ENCODE results near the gene TPCN1. TPM values are rescaled to one million over a fixed set of nuclear protein-coding genes. Genes with fewer than 3 reads are reported as not detected.

Gene TPCN1
- total RNA-seq, 1 experiment from 2014 or later, result 42.7 TPM

DNA sequence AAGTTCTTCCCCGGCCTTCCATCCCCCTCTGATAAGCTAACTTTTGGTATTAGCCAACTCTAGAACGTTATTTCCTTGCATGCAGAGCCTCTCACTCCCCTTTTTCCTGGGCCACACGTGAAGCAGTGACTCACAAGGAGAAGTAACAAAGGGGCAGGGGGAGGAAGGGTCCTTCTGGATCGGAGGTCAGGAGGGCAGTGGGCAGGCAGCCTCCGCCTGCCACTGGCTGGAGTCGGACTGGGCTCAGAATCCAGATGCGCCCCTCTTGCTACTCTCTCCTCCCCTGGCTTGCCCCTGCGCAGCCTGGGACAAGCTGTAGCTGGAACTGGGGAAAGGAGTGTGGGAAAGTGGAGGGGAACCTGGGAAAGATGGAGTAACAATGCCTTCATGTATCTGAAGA lies 55.0 kb downstream of the TPCN1 start:
- H3K4me2 ChIP-seq, result no peak overlapping the region
- H3K27me3 ChIP-seq (ENCODE audit: insufficient read depth, low read depth), result no peaks in the 10 kb centered on the region
- no peak for TF ChIP-seq EZH2 (IDR thresholded peaks at IDR 0.05; ENCODE audit: low read depth)
- TF ChIP-seq, protein P1, sequence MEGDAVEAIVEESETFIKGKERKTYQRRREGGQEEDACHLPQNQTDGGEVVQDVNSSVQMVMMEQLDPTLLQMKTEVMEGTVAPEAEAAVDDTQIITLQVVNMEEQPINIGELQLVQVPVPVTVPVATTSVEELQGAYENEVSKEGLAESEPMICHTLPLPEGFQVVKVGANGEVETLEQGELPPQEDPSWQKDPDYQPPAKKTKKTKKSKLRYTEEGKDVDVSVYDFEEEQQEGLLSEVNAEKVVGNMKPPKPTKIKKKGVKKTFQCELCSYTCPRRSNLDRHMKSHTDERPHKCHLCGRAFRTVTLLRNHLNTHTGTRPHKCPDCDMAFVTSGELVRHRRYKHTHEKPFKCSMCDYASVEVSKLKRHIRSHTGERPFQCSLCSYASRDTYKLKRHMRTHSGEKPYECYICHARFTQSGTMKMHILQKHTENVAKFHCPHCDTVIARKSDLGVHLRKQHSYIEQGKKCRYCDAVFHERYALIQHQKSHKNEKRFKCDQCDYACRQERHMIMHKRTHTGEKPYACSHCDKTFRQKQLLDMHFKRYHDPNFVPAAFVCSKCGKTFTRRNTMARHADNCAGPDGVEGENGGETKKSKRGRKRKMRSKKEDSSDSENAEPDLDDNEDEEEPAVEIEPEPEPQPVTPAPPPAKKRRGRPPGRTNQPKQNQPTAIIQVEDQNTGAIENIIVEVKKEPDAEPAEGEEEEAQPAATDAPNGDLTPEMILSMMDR (conservative IDR thresholded peaks at IDR 0.05), result no peak
- H3K27ac ChIP-seq, result no peak overlapping the region
- H4K20me1 ChIP-seq (ENCODE audit: insufficient read depth), result no peaks in the 10 kb centered on the region
- no TSS peak for BruUV-seq (replicated peaks)
- intact Hi-C loops (cut with micrococcal nuclease; ENCODE audit: unreplicated experiment), result no loop called here
- H3K79me2 ChIP-seq (ENCODE audit: low read depth), result no peaks in the 10 kb centered on the region
- no peaks in the 10 kb centered on the region for H3K9me2 ChIP-seq (ENCODE audit: insufficient read depth)
- H3K4me1 ChIP-seq (replicated peaks; ENCODE audit: insufficient read depth), result no peaks in the 10 kb centered on the region
- no peak overlapping the region for H2AFZ ChIP-seq
- DNase-seq, result no peak
- ChIA-PET POLR2A (ENCODE audit: unreplicated experiment) (no interaction called here), CTCF (no interaction called here)
- no peaks in the 10 kb centered on the region; the same call in 1 of the 2 replicates for H3K36me3 ChIP-seq (ENCODE audit: low read depth)
- H3K4me3 ChIP-seq, result no peak overlapping the region
- H3K9me3 ChIP-seq (ENCODE audit: insufficient read depth, low read depth), result no peaks in the 10 kb centered on the region
- no peaks in the 10 kb centered on the region for H3F3A ChIP-seq (ENCODE audit: insufficient read depth, low read depth)

DNA sequence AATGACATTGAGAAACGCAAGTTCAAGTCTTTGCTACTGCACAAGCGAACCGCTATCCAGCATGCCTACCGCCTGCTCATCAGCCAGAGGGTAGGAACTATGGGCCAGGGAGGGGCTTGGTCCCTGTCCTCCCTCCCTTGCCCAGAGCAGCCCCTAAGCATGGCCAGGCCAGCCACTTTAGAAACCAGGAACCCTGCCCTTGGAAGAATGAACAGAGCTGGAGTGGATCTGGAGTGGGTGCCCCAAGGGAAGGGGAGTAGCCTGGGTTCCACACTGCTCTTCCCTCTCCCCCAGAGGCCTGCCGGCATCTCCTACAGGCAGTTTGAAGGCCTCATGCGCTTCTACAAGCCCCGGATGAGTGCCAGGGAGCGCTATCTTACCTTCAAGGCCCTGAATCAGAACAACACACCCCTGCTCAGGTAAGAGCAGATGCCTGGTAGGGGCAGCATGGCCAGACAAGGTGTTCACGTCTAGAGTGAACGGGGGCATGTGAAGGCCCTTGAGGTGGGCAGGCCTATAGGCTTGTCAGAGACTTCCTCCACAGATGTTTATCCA lies 55.8 kb downstream of the TPCN1 start:
- H3K9me3 ChIP-seq (ENCODE audit: insufficient read depth, low read depth), result no peaks in the 10 kb centered on the region
- H3K36me3 ChIP-seq (ENCODE audit: low read depth), result no peaks in the 10 kb centered on the region; the same call in 1 of the 2 replicates
- H3K4me3 ChIP-seq, result no peak overlapping the region
- no peak overlapping the region for H3K27ac ChIP-seq
- H3F3A ChIP-seq (ENCODE audit: insufficient read depth, low read depth), result no peaks in the 10 kb centered on the region
- H3K79me2 ChIP-seq (ENCODE audit: low read depth), result no peaks in the 10 kb centered on the region
- TF ChIP-seq EZH2 (IDR thresholded peaks at IDR 0.05; ENCODE audit: low read depth), result no peak
- TF ChIP-seq, protein P1 (conservative IDR thresholded peaks at IDR 0.05), result no peak
- ChIA-PET CTCF (no interaction called here), POLR2A (ENCODE audit: unreplicated experiment) (no interaction called here)
- BruUV-seq (replicated peaks), result no TSS peak
- H3K9me2 ChIP-seq (ENCODE audit: insufficient read depth), result no peaks in the 10 kb centered on the region
- no peak overlapping the region for H3K4me2 ChIP-seq
- no peaks in the 10 kb centered on the region for H4K20me1 ChIP-seq (ENCODE audit: insufficient read depth)
- DNase-seq, result no peak
- no peak overlapping the region for H2AFZ ChIP-seq
- H3K27me3 ChIP-seq (ENCODE audit: insufficient read depth, low read depth), result no peaks in the 10 kb centered on the region
- no peaks in the 10 kb centered on the region for H3K4me1 ChIP-seq (replicated peaks; ENCODE audit: insufficient read depth)
- intact Hi-C loops (cut with micrococcal nuclease; ENCODE audit: unreplicated experiment), result no loop called here

DNA sequence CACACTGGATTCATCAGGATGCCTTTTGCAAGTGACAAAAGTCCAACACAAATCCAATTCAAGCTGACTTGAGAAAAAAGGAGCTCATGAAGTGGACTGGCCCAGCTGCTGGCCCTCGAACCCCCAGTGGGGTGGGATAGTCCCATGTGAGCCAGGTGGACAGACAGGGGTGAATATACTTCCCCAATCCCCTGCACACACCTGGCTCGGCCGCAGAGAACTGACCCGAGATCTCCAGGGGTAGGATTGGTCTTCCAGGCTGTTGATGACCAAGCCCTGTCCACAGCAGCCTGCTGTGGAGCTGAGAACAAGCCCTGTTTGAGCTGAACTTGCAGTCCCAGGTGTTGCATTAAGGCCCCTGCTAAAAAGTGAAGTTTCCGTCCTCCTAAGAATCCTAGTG lies 56.2 kb downstream of the TPCN1 start:
- Histone ChIP-seq H3K27me3 (ENCODE audit: insufficient read depth, low read depth) (no peaks in the 10 kb centered on the region), H4K20me1 (ENCODE audit: insufficient read depth) (no peaks in the 10 kb centered on the region), H3K9me3 (ENCODE audit: insufficient read depth, low read depth) (no peaks in the 10 kb centered on the region), H3K4me2 (no peak overlapping the region), H3F3A (ENCODE audit: insufficient read depth, low read depth) (no peaks in the 10 kb centered on the region), H3K4me1 (replicated peaks; ENCODE audit: insufficient read depth) (no peaks in the 10 kb centered on the region), H3K27ac (no peak overlapping the region), H3K36me3 (ENCODE audit: low read depth) (no peaks in the 10 kb centered on the region; the same call in 1 of the 2 replicates), H3K4me3 (no peak overlapping the region), H2AFZ (no peak overlapping the region), H3K79me2 (ENCODE audit: low read depth) (no peaks in the 10 kb centered on the region), H3K9me2 (ENCODE audit: insufficient read depth) (no peaks in the 10 kb centered on the region)
- ChIA-PET CTCF (no interaction called here), POLR2A (ENCODE audit: unreplicated experiment) (no interaction called here)
- DNase-seq, result no peak
- no peak for TF ChIP-seq EZH2 (IDR thresholded peaks at IDR 0.05; ENCODE audit: low read depth)
- TF ChIP-seq, protein P1 (conservative IDR thresholded peaks at IDR 0.05), result no peak
- intact Hi-C loops (cut with micrococcal nuclease; ENCODE audit: unreplicated experiment), result no loop called here
- BruUV-seq (replicated peaks), result no TSS peak

All from PC-9 (cell line).